ENCODE results near the gene SYT5. TPM values are rescaled to one million over a fixed set of nuclear protein-coding genes. Genes with fewer than 3 reads are reported as not detected.

The SYT5 gene
- total and polyA plus RNA-seq, 9 of the 15 experiments (the other 6 are each of a cell fraction or from before 2014, with no cell fraction given) = 1.3 to 20.9 (median 8.8) TPM

DNA sequence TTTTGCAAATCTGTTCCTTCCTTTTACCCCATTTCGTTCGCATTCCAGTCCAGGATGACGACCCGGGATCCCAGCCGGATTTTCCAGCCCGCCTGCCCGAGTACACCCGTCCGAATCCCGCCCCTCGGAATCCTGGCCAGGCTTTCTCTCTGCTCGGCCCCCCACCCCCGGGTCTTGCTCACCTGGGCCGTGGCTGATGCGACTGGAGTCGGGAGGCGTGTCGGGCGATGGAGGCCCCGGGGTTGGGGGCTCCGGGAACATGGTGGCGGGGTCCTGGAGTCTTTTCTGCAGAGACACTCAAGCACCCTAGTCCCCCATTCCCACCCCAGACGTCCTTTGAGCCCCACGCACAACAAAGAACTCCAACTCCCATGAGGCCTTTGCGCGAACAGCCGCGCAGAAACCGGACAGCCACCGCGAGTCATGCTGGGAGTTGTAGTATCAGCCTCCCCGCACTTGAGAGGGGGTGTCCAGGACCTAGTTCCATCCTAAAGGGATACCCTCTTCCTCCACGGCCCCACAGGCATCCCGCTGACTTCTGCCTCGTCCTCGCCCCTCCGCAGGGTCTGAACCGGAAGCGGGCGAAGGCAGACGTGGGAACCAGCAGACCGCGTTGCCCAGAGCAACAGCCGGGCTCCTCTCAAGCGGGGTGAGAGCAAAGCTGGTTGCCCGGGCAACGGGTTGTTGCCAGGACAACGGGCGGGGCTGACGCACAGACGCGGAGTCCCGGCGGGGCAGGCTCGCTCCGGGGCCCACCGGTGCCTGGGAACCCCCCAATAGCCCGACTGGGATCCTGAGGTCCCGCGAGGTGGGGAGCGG, 1.1 kb downstream of the SYT5 start (continued):
- TF ChIP-seq, protein P1, sequence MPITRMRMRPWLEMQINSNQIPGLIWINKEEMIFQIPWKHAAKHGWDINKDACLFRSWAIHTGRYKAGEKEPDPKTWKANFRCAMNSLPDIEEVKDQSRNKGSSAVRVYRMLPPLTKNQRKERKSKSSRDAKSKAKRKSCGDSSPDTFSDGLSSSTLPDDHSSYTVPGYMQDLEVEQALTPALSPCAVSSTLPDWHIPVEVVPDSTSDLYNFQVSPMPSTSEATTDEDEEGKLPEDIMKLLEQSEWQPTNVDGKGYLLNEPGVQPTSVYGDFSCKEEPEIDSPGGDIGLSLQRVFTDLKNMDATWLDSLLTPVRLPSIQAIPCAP (CRISPR knock-in tag; IDR thresholded peaks at IDR 0.05; ENCODE audit: borderline replicate concordance) = no peak
- TF ChIP-seq ZFP30 (CRISPR knock-in tag; IDR thresholded peaks at IDR 0.05; ENCODE audit: borderline replicate concordance) = no peak
- 0 out of 2 replicates have a peak, but pooled peaks have one; percentile 6 for TF ChIP-seq BHLHE40 (IDR thresholded peaks at IDR 0.05; ENCODE audit: low read length)
- peak; percentile 72 for TF ChIP-seq L3MBTL2 (IDR thresholded peaks at IDR 0.05)
- TF ChIP-seq SMAD3 (CRISPR knock-in tag; conservative IDR thresholded peaks at IDR 0.05) = no peak
- TF ChIP-seq, protein P2, sequence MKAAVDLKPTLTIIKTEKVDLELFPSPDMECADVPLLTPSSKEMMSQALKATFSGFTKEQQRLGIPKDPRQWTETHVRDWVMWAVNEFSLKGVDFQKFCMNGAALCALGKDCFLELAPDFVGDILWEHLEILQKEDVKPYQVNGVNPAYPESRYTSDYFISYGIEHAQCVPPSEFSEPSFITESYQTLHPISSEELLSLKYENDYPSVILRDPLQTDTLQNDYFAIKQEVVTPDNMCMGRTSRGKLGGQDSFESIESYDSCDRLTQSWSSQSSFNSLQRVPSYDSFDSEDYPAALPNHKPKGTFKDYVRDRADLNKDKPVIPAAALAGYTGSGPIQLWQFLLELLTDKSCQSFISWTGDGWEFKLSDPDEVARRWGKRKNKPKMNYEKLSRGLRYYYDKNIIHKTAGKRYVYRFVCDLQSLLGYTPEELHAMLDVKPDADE (conservative IDR thresholded peaks at IDR 0.05; ENCODE audit: control insufficient read depth, low read depth, low read length) = peak; percentile 83
- TF ChIP-seq STAT5B (CRISPR knock-in tag; IDR thresholded peaks at IDR 0.05) = no peak
- no peak for TF ChIP-seq ZNF583 (CRISPR knock-in tag; IDR thresholded peaks at IDR 0.05)
- no peak; the same call in 1 of the 2 replicates for TF ChIP-seq RBFOX2 (IDR thresholded peaks at IDR 0.05; ENCODE audit: low read depth, low read length)
- peak; percentile 67 for TF ChIP-seq ZNF384 (IDR thresholded peaks at IDR 0.05; ENCODE audit: low read depth, low read length)
- TF ChIP-seq, protein P3, sequence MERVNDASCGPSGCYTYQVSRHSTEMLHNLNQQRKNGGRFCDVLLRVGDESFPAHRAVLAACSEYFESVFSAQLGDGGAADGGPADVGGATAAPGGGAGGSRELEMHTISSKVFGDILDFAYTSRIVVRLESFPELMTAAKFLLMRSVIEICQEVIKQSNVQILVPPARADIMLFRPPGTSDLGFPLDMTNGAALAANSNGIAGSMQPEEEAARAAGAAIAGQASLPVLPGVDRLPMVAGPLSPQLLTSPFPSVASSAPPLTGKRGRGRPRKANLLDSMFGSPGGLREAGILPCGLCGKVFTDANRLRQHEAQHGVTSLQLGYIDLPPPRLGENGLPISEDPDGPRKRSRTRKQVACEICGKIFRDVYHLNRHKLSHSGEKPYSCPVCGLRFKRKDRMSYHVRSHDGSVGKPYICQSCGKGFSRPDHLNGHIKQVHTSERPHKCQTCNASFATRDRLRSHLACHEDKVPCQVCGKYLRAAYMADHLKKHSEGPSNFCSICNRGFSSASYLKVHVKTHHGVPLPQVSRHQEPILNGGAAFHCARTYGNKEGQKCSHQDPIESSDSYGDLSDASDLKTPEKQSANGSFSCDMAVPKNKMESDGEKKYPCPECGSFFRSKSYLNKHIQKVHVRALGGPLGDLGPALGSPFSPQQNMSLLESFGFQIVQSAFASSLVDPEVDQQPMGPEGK (CRISPR knock-in tag; IDR thresholded peaks at IDR 0.05; ENCODE audit: borderline replicate concordance) = no peak
- TF ChIP-seq MIER1 (IDR thresholded peaks at IDR 0.05; ENCODE audit: low read depth) = no peak
- TF ChIP-seq, protein P4, sequence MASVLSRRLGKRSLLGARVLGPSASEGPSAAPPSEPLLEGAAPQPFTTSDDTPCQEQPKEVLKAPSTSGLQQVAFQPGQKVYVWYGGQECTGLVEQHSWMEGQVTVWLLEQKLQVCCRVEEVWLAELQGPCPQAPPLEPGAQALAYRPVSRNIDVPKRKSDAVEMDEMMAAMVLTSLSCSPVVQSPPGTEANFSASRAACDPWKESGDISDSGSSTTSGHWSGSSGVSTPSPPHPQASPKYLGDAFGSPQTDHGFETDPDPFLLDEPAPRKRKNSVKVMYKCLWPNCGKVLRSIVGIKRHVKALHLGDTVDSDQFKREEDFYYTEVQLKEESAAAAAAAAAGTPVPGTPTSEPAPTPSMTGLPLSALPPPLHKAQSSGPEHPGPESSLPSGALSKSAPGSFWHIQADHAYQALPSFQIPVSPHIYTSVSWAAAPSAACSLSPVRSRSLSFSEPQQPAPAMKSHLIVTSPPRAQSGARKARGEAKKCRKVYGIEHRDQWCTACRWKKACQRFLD (CRISPR knock-in tag; IDR thresholded peaks at IDR 0.05) = peak; percentile 84
- peak in 1 of 2 experiments; percentile 63; a peak in 3 of 4 replicates for TF ChIP-seq RCOR1 (IDR thresholded peaks at IDR 0.05; ENCODE audit: borderline replicate concordance in 1 of 2, low read depth in 2 of 2, low read length in 2 of 2)
- no peak for TF ChIP-seq SREBF1 (IDR thresholded peaks at IDR 0.05; ENCODE audit: borderline replicate concordance, low read depth, low read length)
- TF ChIP-seq, protein P5, sequence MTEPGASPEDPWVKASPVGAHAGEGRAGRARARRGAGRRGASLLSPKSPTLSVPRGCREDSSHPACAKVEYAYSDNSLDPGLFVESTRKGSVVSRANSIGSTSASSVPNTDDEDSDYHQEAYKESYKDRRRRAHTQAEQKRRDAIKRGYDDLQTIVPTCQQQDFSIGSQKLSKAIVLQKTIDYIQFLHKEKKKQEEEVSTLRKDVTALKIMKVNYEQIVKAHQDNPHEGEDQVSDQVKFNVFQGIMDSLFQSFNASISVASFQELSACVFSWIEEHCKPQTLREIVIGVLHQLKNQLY (CRISPR knock-in tag; conservative IDR thresholded peaks at IDR 0.05) = no peak
- no peak for TF ChIP-seq ATF1 (CRISPR knock-in tag; IDR thresholded peaks at IDR 0.05)
- TF ChIP-seq ATF1 (tag; IDR thresholded peaks at IDR 0.05) = peak; percentile 51
- TF ChIP-seq, protein P6, sequence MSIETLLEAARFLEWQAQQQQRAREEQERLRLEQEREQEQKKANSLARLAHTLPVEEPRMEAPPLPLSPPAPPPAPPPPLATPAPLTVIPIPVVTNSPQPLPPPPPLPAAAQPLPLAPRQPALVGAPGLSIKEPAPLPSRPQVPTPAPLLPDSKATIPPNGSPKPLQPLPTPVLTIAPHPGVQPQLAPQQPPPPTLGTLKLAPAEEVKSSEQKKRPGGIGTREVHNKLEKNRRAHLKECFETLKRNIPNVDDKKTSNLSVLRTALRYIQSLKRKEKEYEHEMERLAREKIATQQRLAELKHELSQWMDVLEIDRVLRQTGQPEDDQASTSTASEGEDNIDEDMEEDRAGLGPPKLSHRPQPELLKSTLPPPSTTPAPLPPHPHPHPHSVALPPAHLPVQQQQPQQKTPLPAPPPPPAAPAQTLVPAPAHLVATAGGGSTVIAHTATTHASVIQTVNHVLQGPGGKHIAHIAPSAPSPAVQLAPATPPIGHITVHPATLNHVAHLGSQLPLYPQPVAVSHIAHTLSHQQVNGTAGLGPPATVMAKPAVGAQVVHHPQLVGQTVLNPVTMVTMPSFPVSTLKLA (conservative IDR thresholded peaks at IDR 0.05) = peak in 1 of 2 experiments; percentile 27; a peak in 1 of 4 replicates
